ENCODE measurements around the gene DKK2. TPM values are rescaled to one million over a fixed set of nuclear protein-coding genes. Genes with fewer than 3 reads are reported as not detected.

DKK2 gene
- 0.87 and 3.3 TPM in 2 replicates for total RNA-seq (2014; rRNA removed; shearing (Covaris generic))

- DNase-seq (ENCODE audit: low spot score) = no peak
Observed at GRCh38 chr4:107035819-107036583, at the start of gene DKK2. TSS of gene DKK2 (minus strand) at chr4:107036313. CDS start at chr4:107035591, 722 bp downstream.

GRCh38 chr4:107077192-107077591, 41.1 kb upstream of the DKK2 start:
- no peak for DNase-seq (ENCODE audit: low spot score)

GRCh38 chr4:107072836-107073736, 37.0 kb upstream of the DKK2 start:
- DNase-seq (ENCODE audit: low spot score) = no peak

GRCh38 chr4:107071108-107071507, 35.0 kb upstream of the DKK2 start:
- no peak for DNase-seq (ENCODE audit: low spot score)

GRCh38 chr4:107069049-107069448, 32.9 kb upstream of the DKK2 start:
- DNase-seq (ENCODE audit: low spot score) = no peak

GRCh38 chr4:107068116-107068515, 32.0 kb upstream of the DKK2 start:
- DNase-seq (ENCODE audit: low spot score) = no peak

- DNase-seq (ENCODE audit: low spot score) = no peak
Observed at GRCh38 chr4:107066621-107067020, 30.5 kb upstream of the DKK2 start.

- DNase-seq (ENCODE audit: low spot score) = no peak
Observed at GRCh38 chr4:107065201-107065600, 29.1 kb upstream of the DKK2 start.

GRCh38 chr4:107060388-107060787, 24.3 kb upstream of the DKK2 start:
- no peak for DNase-seq (ENCODE audit: low spot score)

- no peak for DNase-seq (ENCODE audit: low spot score)
Observed at GRCh38 chr4:107058828-107059227, 22.7 kb upstream of the DKK2 start.

- DNase-seq (ENCODE audit: low spot score) = peak; percentile 26
Observed at GRCh38 chr4:107050525-107051135, 14.5 kb upstream of the DKK2 start.

GRCh38 chr4:107046261-107046660, 10.1 kb upstream of the DKK2 start:
- DNase-seq (ENCODE audit: low spot score) = no peak

- DNase-seq (ENCODE audit: low spot score) = no peak
Observed at GRCh38 chr4:107044170-107044569, 8.1 kb upstream of the DKK2 start.

- DNase-seq (ENCODE audit: low spot score) = peak; percentile 39
Observed at GRCh38 chr4:107037199-107037584, 1.1 kb upstream of the DKK2 start.

- no peak for DNase-seq (ENCODE audit: low spot score)
Observed at GRCh38 chr4:107036584-107037198, 578 bp upstream of the DKK2 start.

GRCh38 chr4:107034996-107035818, 906 bp downstream of the DKK2 start:
- DNase-seq (ENCODE audit: low spot score) = no peak

- no peak for DNase-seq (ENCODE audit: low spot score)
Observed at GRCh38 chr4:107034091-107034995, 1.8 kb downstream of the DKK2 start.

- DNase-seq (ENCODE audit: low spot score) = no peak
Observed at GRCh38 chr4:107027379-107027778, 8.7 kb downstream of the DKK2 start.

- DNase-seq (ENCODE audit: low spot score) = no peak
Observed at GRCh38 chr4:107018344-107018735, 17.8 kb downstream of the DKK2 start.

Data from H4 (cell line).